Neural cell (in vitro differentiated cells): ENCODE measurements around the gene CST11. TPM values are rescaled to one million over a fixed set of nuclear protein-coding genes. Genes with fewer than 3 reads are reported as not detected.

Experiments
- H2AFZ ChIP-seq: fragments of 200-600, 300-800 bp; sonication (generic), shearing (Covaris generic); 2 replicates; pipeline ENCODE4 v1.6.0; 2014; ENCODE audit warnings: low read depth, mild to moderate bottlenecking, antibody characterized with exemption, low read length, moderate library complexity
- H3F3A ChIP-seq: fragments of 200-600 bp; shearing (Covaris generic); 2 replicates; pipeline ENCODE4 v1.6.1; 2016; ENCODE audit warnings: mild to moderate bottlenecking, moderate library complexity, mixed read lengths, antibody characterized with exemption, low read length; ENCODE audit not compliant: insufficient read depth, poor library complexity, severe bottlenecking
- H3K27ac ChIP-seq: fragments of 200-600, 300-800 bp; sonication (generic), shearing (Covaris generic); 2 replicates; pipeline ENCODE4 v1.5.1; 2014; ENCODE audit warnings: mild to moderate bottlenecking, low read length, moderate library complexity
- H3K27me3 ChIP-seq: fragments of 300-800, 200-600 bp; sonication (generic), shearing (Covaris generic); 2 replicates; pipeline ENCODE4 v1.6.0; 2014; ENCODE audit warnings: mild to moderate bottlenecking, low read depth, low read length, moderate library complexity; ENCODE audit not compliant: insufficient read depth
- H3K36me3 ChIP-seq: fragments of 300-800, 200-600 bp; sonication (generic), shearing (Covaris generic); 2 replicates; pipeline ENCODE4 v1.5.1; 2014; ENCODE audit warnings: mild to moderate bottlenecking, antibody characterized with exemption, low read length, moderate library complexity; ENCODE audit not compliant: insufficient read depth
- H3K4me2 ChIP-seq: fragments of 300-800, 200-600 bp; sonication (generic), shearing (Covaris generic); 2 replicates; pipeline ENCODE4 v1.6.0; 2014; ENCODE audit warnings: mild to moderate bottlenecking, low read length
- H3K4me3 ChIP-seq: fragments of 300-800, 200-600 bp; sonication (generic), shearing (Covaris generic); 2 replicates; pipeline ENCODE4 v1.5.1; 2014; ENCODE audit warnings: mild to moderate bottlenecking, low read length, moderate library complexity
- H3K79me2 ChIP-seq: fragments of 200-600 bp; shearing (Covaris generic); replicated peaks from 2 replicates; pipeline ENCODE4 v1.6.0; 2014; ENCODE audit warnings: mild to moderate bottlenecking, low read length, moderate library complexity; ENCODE audit not compliant: insufficient read depth
- H3K9ac ChIP-seq: fragments of 300-800, 200-600 bp; sonication (generic), shearing (Covaris generic); 2 replicates; pipeline ENCODE4 v1.6.1; 2016; ENCODE audit warnings: mild to moderate bottlenecking, low read length, mixed read lengths
- H3K9me2 ChIP-seq: fragments of 200-600 bp; shearing (Covaris generic); 2 replicates; pipeline ENCODE4 v1.6.1; 2016; ENCODE audit warnings: mild to moderate bottlenecking, low read length, mixed read lengths; ENCODE audit not compliant: insufficient read depth
- H3K9me3 ChIP-seq: fragments of 200-600, 300-800 bp; sonication (generic), shearing (Covaris generic); 2 replicates; pipeline ENCODE4 v1.6.1; 2016; ENCODE audit warnings: mild to moderate bottlenecking, mixed run types, low read length, moderate library complexity, mixed read lengths
- H4K20me1 ChIP-seq: fragments of 200-600 bp; shearing (Covaris generic); 2 replicates; pipeline ENCODE4 v1.6.1; 2016; ENCODE audit warnings: mild to moderate bottlenecking, mixed run types; ENCODE audit not compliant: insufficient read depth
- EP300 ChIP-seq: fragments of 450-650 bp; conservative IDR thresholded peaks from 2 replicates; pipeline ENCODE4 v1.6.1; 2014; ENCODE audit warnings: antibody characterized with exemption, mild to moderate bottlenecking, moderate library complexity; ENCODE audit not compliant: poor library complexity, severe bottlenecking
- EZH2 ChIP-seq: fragments of 200-600, 300-800 bp; shearing (Covaris generic), sonication (generic); IDR thresholded peaks from 2 replicates; pipeline ENCODE4 v1.6.1; 2014; ENCODE audit warnings: antibody characterized with exemption, low read length, borderline replicate concordance, mild to moderate bottlenecking; ENCODE audit not compliant: insufficient read depth, poor library complexity, severe bottlenecking
- MXI1 ChIP-seq: fragments of 450-650 bp; conservative IDR thresholded peaks from 2 replicates; pipeline ENCODE4 v1.6.1; 2014; ENCODE audit warnings: antibody characterized with exemption, mild to moderate bottlenecking; ENCODE audit not compliant: poor library complexity, severe bottlenecking
- POLR2AphosphoS5 ChIP-seq: IDR thresholded peaks from 2 replicates; pipeline ENCODE4 v1.6.1; 2012
- RAD21 ChIP-seq: fragments of 450-650 bp; conservative IDR thresholded peaks from 2 replicates; pipeline ENCODE4 v1.6.1; 2014; ENCODE audit warnings: antibody characterized with exemption, mild to moderate bottlenecking, moderate library complexity
- SMC3 ChIP-seq: fragments of 450-650 bp; conservative IDR thresholded peaks from 2 replicates; pipeline ENCODE4 v1.6.1; 2014; ENCODE audit warnings: antibody characterized with exemption, mild to moderate bottlenecking, moderate library complexity; ENCODE audit not compliant: poor library complexity
- TAF1 ChIP-seq: IDR thresholded peaks from 2 replicates; pipeline ENCODE4 v1.6.1; 2012; ENCODE audit warnings: low read depth
- polyA plus RNA-seq: library from polyadenylated mRNA; depleted of rRNA; stranded (reverse); fragments of >200 nt; gene quantifications from 2 replicates; pipeline ENCODE4 v1.2.3, GENCODE V29; 2014
- TF ChIP-seq, protein P1 (sequence below): fragments of 450-650 bp; IDR thresholded peaks from 2 replicates; pipeline ENCODE4 v1.5.1; 2014; ENCODE audit warnings: antibody characterized with exemption, mild to moderate bottlenecking, moderate library complexity; ENCODE audit not compliant: poor library complexity, severe bottlenecking
- TF ChIP-seq, protein P2 (sequence below): IDR thresholded peaks from 2 replicates; pipeline ENCODE4 v1.6.1; 2012; ENCODE audit warnings: borderline replicate concordance

CST11 gene
- polyA plus RNA-seq, 1 donor from 2014 or later, result not detected

DNA sequence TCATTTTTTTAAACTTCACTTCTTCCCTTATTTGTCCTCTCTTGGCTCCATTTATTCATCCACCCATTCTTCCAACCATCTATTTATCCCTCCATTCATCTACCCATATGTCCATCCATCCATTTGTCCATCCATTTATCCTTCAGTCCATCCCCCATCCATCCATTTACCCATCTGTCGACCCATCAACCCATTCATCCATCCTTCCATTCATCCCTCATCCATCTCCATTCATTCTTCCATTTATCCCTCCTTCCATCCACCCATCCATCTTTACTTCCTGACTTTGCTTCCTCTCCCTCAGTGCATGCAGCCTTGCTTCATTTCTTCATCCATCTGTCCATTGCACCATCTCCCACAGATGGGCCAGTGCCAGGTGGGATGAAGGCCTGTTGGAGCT lies 1.8 kb downstream of the CST11 start:
- Histone ChIP-seq H3K4me2 (no peak overlapping the region), H3K27ac (no peak overlapping the region), H3K9ac (no peak overlapping the region), H3K36me3 (no peaks in the 10 kb centered on the region), H3K27me3 (no peaks in the 10 kb centered on the region), H4K20me1 (no peaks in the 10 kb centered on the region), H3F3A (no peaks in the 10 kb centered on the region), H3K9me2 (no peaks in the 10 kb centered on the region), H3K79me2 (no peaks in the 10 kb centered on the region), H3K4me3 (no peak overlapping the region), H3K9me3 (no peaks in the 10 kb centered on the region), H2AFZ (no peak overlapping the region)
- no peak for TF ChIP-seq EP300
- TF ChIP-seq RAD21, result no peak
- TF ChIP-seq, protein P1, sequence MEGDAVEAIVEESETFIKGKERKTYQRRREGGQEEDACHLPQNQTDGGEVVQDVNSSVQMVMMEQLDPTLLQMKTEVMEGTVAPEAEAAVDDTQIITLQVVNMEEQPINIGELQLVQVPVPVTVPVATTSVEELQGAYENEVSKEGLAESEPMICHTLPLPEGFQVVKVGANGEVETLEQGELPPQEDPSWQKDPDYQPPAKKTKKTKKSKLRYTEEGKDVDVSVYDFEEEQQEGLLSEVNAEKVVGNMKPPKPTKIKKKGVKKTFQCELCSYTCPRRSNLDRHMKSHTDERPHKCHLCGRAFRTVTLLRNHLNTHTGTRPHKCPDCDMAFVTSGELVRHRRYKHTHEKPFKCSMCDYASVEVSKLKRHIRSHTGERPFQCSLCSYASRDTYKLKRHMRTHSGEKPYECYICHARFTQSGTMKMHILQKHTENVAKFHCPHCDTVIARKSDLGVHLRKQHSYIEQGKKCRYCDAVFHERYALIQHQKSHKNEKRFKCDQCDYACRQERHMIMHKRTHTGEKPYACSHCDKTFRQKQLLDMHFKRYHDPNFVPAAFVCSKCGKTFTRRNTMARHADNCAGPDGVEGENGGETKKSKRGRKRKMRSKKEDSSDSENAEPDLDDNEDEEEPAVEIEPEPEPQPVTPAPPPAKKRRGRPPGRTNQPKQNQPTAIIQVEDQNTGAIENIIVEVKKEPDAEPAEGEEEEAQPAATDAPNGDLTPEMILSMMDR, result no peak
- no peak for TF ChIP-seq MXI1
- TF ChIP-seq EZH2, result no peak
- TF ChIP-seq TAF1, result no peak
- TF ChIP-seq POLR2AphosphoS5, result no peak
- no peak for TF ChIP-seq SMC3
- TF ChIP-seq, protein P2, sequence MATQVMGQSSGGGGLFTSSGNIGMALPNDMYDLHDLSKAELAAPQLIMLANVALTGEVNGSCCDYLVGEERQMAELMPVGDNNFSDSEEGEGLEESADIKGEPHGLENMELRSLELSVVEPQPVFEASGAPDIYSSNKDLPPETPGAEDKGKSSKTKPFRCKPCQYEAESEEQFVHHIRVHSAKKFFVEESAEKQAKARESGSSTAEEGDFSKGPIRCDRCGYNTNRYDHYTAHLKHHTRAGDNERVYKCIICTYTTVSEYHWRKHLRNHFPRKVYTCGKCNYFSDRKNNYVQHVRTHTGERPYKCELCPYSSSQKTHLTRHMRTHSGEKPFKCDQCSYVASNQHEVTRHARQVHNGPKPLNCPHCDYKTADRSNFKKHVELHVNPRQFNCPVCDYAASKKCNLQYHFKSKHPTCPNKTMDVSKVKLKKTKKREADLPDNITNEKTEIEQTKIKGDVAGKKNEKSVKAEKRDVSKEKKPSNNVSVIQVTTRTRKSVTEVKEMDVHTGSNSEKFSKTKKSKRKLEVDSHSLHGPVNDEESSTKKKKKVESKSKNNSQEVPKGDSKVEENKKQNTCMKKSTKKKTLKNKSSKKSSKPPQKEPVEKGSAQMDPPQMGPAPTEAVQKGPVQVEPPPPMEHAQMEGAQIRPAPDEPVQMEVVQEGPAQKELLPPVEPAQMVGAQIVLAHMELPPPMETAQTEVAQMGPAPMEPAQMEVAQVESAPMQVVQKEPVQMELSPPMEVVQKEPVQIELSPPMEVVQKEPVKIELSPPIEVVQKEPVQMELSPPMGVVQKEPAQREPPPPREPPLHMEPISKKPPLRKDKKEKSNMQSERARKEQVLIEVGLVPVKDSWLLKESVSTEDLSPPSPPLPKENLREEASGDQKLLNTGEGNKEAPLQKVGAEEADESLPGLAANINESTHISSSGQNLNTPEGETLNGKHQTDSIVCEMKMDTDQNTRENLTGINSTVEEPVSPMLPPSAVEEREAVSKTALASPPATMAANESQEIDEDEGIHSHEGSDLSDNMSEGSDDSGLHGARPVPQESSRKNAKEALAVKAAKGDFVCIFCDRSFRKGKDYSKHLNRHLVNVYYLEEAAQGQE, result no peak

DNA sequence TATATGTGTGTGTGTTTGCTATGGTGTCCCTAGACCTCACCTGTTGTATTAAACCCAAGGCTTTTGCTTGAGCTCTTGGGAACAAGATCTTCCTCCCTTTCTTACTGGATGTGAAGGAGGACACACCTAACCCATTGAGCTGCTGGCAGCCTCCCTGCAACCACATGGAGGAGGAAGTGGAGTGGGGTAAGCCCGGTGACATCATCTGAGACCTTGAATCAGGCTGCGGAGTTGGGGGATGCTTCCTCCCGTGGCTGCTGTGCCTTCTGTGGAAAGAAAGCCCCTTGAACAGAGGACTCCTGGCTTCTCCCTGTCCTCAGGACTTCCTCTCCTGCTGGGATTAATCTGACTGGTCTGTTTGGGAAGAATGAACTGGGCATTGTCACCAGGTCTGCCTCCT lies 3.3 kb downstream of the CST11 start:
- Histone ChIP-seq H4K20me1 (no peaks in the 10 kb centered on the region), H3K9ac (no peak overlapping the region), H3F3A (no peaks in the 10 kb centered on the region), H3K9me3 (no peaks in the 10 kb centered on the region), H3K27me3 (no peaks in the 10 kb centered on the region), H3K4me3 (no peak overlapping the region), H3K27ac (no peak overlapping the region), H2AFZ (no peak overlapping the region), H3K36me3 (no peaks in the 10 kb centered on the region), H3K79me2 (no peaks in the 10 kb centered on the region), H3K9me2 (no peaks in the 10 kb centered on the region), H3K4me2 (no peak overlapping the region)
- TF ChIP-seq TAF1 (no peak), EZH2 (no peak), SMC3 (no peak), EP300 (no peak), MXI1 (no peak), POLR2AphosphoS5 (no peak), RAD21 (no peak)
- TF ChIP-seq, protein P1, result no peak
- TF ChIP-seq, protein P2, result no peak
